HG02678 (cell line): ENCODE data around the gene FHIT.

ENCODE experiments used
- ATAC-seq: cut with Tn5 transposase; IDR thresholded peaks from one replicate; pipeline ENCODE4 v1.9.1; 2021; ENCODE audit warnings: mild to moderate bottlenecking, moderate library complexity; ENCODE audit not compliant: unreplicated experiment

Gene FHIT

DNA sequence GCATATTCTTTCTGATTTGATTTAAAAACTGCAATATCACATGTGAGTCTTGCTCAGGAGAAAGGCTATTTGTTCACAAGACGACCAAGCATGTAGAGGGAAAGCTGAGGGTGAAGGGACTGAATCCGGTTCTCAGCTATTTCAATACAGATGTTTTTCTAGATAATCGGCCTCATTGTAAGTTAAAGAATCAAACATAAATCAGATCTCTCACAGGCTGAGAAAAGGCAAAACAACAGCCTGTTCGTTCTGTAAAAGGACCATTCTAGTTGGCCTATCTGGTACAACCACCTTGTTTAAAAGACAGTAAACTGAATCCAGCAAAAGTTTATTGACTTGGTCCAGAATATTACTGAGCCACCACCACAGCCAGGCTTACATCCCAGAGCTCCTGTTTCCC is 1155.7 kb downstream of the FHIT start:
- no peak for ATAC-seq

DNA sequence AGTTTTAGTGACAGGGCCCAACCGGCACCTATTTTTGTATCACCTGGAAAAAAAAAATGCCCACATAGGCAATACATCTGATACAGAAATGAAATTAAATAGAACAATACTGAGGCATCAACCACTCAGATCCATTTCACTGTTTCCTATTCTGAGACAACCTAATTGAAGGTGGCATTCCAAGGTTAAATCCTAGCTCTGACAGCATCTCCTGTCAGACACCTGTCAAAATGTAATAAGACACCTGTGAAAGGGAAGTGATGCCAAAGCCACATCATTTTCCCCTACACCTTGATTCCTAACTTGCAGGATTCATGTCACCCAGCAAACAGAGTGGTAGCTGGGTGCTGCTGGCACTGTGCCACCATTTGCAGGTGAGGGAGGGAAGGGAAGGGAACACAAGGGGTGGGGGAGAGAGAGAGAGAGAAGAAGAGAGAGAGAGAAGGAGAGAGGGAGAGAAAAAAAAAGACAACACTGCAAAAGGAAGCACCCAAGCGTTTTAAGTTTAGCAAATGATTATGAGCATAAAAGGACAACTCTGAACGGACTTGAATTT is 1156.8 kb downstream of the FHIT start:
- no peak for ATAC-seq

DNA sequence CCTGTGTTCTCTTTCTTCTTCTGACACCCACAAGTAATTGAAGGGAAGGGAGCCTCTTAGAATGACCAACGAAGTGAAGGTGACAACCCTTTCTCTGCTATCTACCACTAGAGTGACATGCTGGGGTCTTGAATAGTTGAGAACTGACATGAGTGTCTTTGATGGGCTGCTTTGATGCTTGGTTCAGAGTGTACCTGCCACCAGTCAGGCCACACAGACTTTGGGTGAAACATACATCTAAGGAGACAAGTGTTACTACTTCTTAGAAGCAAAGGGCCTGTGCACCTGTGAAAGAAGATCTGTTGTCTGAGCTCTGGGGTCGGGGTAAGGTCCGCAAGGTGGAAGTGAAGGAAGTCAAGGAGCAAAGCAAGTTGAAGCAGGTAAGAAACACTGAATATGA is 1160.7 kb downstream of the FHIT start:
- no peak for ATAC-seq

GRCh38 chr3:60086811-60087210 is 1164.4 kb downstream of the FHIT start:
- ATAC-seq, result peak; percentile 54

- no peak for ATAC-seq
Observed at GRCh38 chr3:60085649-60086048, 1165.6 kb downstream of the FHIT start.

DNA sequence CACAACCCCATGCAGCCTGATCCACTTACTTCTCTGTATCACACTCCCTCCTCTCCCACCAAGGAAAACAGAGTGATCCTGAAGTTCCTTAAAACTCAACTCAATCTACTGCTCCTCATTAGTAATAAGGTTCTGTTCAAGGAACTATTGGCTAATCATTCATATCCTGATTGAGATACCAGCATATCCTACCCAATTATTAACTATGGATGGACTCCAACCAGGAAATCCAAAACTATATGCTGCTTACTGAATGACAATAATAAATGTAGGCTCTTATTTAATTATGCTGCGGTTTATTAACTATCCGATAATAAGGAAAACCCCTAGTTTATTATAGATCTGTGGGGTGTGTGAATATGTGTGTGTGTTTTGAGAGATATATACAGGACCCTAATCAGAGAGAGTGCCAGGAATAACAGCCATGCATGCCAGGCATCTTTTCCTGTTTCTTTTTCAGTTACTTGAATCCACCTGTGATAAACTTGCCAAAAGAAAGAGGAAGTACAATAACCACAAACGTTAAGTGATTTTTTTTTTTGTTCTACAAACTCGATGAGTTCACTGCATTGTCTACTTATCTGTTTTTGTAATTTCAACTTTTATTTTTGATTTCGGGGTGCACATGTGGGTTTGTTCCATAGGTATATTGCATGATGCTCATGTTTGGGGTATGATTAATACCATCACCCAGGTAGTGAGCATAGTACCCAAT is 1169.7 kb downstream of the FHIT start:
- ATAC-seq, result peak; percentile 58

DNA sequence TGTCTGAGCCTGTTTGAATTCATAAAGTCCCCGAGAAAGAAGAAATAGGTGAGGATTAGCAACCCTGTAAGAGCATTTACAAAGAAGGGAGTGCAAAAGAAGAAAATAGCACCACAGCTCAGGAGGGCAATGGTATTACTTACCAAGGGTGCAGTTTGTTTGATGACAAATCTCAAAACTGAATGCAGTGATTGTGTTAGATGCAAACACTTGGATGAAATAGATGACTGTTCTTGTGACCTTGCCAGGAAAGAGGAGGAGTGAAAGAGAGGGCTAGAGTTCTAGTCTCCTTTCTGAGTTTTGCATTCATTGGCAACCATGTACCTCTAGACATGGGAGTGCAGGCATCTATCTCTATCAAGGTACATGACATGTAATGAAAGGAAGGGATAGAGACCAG is 1170.6 kb downstream of the FHIT start:
- ATAC-seq, result no peak

GRCh38 chr3:60079076-60079475 is 1172.2 kb downstream of the FHIT start:
- ATAC-seq, result no peak

DNA sequence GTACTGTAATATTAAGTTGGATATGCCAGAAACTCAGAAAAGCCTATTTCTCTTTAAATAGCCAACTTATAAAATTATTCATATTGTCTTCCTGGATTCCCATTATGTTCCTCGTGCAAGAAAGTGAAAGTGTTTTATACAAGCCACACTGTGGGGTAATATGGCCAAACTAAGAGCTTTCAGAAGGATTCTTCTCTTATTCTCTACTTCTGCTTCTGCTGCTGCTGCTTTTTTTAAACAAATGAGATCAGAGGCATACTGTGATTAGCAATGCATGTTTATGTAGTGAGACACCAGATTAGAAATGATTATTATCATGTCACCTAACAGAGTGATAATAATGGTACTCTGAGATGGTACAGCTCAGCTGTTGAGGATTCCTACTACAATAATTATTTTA is 1174.9 kb downstream of the FHIT start:
- ATAC-seq, result no peak

GRCh38 chr3:60073942-60074341 is 1177.3 kb downstream of the FHIT start:
- ATAC-seq, result no peak

DNA sequence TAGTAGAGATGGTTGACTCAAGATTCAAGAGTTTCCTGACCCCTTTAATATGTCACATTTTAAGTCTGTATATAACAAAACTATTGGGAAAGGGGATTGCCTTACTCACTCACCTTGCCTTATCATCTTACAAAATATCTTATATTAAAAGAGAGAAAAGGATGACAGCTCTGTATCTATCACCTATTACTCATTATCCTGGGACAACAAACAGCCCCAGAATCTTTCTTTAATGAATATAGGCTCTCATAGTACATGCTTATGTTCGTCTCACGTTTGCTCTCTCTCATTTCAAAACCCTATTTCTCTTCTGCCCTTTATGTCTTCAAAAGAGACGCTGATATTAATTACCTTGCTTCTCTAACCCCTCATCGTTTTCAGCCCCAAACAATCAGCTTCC is 1178.0 kb downstream of the FHIT start:
- no peak for ATAC-seq

- ATAC-seq, result no peak
Observed at GRCh38 chr3:60070366-60070765, 1180.9 kb downstream of the FHIT start.

DNA sequence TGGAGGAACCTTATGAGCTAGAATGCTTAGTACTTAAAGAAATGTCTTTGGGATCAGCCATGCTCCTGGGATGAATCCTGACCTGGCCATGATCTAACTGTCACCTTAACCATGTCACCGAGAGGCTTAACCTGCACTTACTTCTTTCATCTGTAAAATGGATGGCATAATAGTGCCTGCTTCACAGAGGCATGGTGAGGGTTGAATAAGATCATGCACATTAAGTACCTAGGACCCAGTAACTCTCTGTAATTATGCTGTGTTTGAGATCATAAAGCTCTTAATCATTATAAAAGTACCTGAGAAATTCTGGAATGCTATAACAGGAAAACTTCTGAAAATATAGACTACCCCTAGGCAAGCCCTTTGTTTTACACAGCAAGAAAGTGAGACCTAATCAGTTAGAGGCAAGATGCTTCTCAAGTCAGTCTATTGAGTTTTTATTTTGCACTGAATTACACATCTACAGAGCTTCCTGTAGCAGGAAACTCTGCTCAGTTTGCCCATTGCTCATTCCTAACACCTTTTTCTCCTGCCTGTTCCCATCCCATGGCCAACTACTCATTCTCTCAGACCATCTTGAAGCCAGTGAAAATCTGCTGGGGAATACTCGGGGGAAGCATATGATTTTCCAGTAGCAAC is 1185.9 kb downstream of the FHIT start:
- no peak for ATAC-seq

DNA sequence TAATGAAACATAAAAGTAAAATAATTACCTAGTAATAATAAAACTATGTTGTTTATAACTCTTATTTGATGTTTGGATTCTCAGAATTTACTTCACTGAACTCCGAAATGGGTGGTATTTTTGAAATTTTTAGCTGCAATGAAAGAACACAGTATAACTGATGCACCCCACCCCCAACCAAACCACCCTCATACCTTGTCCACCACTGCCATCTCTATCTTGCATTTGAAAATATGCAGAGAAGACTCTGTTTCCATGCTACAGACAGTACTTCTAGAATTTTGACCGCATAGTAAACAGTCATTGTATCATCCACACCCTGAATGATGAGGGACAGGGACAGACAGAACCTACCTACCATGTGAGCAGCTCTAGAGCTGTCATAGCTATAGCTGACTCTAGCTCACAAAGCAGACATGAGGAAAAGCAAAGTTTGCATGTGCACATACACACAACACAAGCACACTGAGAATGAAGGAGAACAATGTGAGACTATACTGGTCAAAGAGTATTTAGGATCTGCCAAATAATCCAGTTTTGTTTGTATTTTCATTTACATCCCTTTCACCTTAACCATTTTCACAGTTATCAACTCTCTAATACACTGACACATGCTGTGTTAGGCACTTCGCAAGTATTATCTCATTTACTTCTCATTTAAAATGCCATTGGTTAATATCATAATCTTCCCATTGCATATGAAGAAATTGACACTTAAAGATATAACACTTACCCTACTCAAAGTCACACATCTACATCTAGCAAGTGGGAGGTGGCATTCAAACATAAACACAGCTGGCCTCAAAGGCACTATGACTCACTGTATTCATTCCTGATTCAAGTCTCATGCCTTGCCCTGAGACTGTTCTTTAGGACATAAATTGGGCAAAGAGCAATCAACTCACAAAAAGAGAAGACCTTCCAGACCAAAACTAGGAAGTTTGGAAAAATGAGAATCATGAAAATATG is 1186.8 kb downstream of the FHIT start:
- ATAC-seq, result no peak

DNA sequence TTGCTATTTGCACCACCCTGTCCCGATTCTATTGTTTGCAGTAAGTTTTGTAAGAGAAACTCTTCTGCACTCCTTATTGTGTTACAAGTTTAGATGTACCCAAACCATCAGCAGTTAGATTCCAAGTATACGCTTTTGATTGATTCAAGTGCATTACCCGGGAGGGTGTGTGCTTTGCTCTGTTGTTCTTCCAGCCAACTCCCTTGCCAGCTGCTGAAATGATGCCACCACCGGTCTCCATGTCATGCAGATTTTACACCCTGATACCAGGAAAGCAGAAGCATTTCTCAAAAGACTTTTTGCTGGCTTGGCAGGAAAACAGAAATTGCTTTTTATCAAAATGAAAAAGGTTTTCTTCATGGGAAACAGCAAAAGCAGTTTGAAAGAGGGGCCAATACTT is 1194.8 kb downstream of the FHIT start:
- no peak for ATAC-seq

GRCh38 chr3:60055765-60056164 is 1195.5 kb downstream of the FHIT start:
- ATAC-seq, result no peak

GRCh38 chr3:60053526-60054265 is 1197.6 kb downstream of the FHIT start:
- ATAC-seq, result no peak

DNA sequence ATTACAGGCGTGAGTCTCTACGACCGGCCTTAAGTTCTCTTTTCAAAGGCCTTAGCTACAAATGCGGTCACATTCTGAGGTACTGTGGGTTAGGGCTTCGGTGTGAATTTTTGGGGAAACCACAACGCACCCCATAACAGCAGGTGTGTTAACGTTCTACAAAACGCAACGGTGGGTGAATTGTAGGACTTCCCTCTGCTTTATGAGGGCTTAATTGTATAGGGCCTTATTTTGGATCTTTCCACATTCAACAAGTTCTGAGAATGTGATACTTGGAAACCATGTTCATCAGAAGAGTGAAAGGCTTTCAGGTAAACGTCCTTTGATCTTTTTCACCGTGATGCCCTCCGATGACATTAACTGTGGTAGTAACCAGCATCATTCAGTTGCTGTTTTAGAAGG is 1202.8 kb downstream of the FHIT start:
- no peak for ATAC-seq

DNA sequence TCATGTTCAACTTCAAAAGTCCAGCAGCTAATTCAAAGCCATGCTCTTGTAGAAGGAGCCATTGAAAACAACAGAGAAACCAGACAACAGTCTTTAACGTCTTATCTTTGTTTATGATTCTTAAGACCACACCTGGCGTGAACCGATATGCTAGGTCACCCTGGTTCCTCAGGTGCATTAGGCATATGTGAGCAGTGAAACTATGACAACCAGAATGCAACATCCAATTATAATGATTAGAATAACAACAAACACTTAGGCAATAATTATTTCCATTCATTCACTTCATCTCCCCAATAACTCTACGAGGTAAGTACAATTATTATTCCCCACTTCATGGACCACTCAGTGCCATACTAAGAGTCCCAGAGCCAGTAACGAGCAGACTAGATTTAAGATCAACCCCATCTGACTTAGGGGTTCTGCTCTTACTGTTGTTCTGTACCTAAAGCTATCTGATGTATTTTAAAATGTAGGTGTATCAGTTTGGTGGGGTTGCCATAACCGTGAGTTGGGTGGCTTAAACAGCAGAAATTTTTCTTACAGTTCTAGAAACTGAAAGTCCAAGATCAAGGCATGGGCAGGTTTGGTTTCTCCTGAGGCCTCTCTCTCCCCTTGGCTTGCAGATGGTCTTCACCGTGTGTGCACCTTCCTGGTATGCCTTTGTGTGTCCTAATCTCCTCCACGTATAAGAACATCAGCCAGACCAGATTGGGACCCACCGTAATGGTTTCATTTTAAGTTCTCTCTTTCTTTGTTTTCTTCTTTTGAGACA is 1203.6 kb downstream of the FHIT start:
- no peak for ATAC-seq

GRCh38 chr3:60046210-60046609 is 1205.0 kb downstream of the FHIT start:
- ATAC-seq, result no peak
